Retinal pigment epithelial cell (primary cell): ENCODE results near the gene ATAD3C.
"Not testable (repeated sequence)": the region's sequence is repeated elsewhere in the genome, so short reads cannot be mapped to it uniquely, and the experiment has no call there.

Experiments used
- DNase-seq: peaks from one replicate; pipeline ENCODE4 v3.0.0-alpha.2; 2010; ENCODE audit warnings: low read depth
- H3K4me3 ChIP-seq: 2 replicates; pipeline ENCODE4 v1.5.1; 2011; ENCODE audit warnings: mild to moderate bottlenecking, low read length, control low read depth, moderate library complexity
- TF ChIP-seq, protein P1 (sequence below): conservative IDR thresholded peaks from 2 replicates; pipeline ENCODE4 v1.5.1; 2011; ENCODE audit warnings: low read depth, low read length, control low read depth, inconsistent platforms

The ATAD3C gene

DNA sequence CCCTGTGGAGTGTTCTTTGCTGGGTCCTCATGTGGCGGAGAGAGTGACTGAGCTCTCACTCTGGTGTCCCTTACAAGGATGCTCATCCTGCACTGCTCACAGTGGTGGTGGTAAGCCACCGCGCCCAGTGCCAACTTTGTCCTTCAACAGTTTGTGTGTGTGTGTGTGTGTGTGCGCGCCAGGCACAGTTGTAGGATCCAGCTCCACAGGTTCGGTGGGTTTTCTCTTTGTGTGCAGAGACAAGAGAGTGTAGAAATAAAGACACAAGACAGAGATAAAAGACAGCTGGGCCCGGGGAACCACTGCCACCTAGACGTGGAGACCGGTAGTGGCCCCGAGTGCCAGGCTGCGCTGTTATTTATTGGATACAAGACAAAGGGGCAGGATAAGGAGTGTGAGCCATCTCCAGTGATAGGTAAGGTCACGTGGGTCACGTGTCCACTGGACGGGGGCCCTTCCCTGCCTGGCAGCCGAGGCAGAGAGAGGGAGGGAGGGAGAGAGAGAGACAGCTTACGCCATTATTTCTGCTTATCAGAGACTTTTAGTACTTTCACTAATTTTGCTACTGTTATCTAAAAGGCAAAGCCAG is 55.4 kb downstream of the ATAD3C start:
- not testable (repeated sequence) for DNase-seq, H3K4me3 ChIP-seq
- TF ChIP-seq, protein P1, sequence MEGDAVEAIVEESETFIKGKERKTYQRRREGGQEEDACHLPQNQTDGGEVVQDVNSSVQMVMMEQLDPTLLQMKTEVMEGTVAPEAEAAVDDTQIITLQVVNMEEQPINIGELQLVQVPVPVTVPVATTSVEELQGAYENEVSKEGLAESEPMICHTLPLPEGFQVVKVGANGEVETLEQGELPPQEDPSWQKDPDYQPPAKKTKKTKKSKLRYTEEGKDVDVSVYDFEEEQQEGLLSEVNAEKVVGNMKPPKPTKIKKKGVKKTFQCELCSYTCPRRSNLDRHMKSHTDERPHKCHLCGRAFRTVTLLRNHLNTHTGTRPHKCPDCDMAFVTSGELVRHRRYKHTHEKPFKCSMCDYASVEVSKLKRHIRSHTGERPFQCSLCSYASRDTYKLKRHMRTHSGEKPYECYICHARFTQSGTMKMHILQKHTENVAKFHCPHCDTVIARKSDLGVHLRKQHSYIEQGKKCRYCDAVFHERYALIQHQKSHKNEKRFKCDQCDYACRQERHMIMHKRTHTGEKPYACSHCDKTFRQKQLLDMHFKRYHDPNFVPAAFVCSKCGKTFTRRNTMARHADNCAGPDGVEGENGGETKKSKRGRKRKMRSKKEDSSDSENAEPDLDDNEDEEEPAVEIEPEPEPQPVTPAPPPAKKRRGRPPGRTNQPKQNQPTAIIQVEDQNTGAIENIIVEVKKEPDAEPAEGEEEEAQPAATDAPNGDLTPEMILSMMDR, result peak; percentile 55

DNA sequence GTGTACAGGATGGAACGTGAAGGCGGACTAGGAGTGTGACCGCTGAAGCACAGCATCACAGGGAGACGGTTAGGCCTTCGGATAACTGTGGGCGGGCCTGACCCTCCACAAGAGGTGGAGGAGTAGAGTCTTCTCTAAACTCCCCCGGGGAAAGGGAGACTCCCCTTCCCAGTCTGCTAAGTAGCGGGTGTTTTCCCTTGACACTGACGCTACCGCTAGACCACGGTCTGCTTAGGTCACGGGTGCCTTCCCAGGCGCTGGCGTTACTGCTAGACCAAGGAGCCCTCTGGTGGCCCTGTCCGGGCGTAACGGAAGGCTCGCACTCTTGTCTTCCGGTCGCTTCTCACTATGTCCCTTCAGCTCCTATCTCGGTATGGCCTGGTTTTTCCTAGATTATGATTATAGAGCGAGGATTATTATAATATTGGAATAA is 55.9 kb downstream of the ATAD3C start:
- TF ChIP-seq, protein P1, result peak; percentile 14
- not testable (repeated sequence) for DNase-seq, H3K4me3 ChIP-seq

DNA sequence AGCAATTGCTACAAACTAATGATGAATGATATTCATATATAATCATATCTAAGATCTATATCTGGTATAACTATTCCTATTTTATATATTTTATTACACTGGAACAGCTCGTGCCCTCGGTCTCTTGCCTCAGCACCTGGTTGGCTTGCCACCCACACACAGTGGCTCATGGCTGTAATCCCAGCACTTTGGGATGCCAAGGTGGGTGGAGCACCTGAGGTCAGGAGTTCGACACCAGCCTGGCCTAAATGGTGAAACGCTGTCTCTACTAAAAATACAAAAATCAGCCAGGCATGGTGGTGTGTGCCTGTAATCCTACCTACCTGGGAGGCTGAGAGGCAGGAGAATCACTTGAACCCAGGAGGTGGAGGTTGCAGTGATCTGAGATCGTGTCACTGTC is 56.3 kb downstream of the ATAD3C start:
- not testable (repeated sequence) for H3K4me3 ChIP-seq, DNase-seq

DNA sequence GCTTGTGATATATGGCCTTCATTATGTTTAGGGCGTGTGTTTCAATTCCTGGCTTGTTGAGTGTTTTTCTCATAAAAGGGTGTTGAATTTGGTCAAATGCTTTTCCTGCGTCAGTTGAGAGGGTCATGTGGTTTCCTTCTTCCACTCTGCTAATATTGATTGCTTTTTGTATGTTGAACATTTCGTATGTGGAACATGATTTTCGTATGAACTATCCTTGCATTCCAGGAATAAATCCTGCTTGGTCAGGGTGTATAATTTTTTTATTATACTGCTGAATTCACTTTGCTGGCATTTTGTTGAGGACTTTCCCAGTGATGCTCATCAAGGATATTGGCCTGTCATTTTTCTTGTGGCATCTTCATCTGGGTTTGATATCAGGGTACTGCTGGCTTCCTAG is 57.8 kb downstream of the ATAD3C start:
- TF ChIP-seq, protein P1, result no peak
- DNase-seq, result no peak
- no peak overlapping the region for H3K4me3 ChIP-seq

DNA sequence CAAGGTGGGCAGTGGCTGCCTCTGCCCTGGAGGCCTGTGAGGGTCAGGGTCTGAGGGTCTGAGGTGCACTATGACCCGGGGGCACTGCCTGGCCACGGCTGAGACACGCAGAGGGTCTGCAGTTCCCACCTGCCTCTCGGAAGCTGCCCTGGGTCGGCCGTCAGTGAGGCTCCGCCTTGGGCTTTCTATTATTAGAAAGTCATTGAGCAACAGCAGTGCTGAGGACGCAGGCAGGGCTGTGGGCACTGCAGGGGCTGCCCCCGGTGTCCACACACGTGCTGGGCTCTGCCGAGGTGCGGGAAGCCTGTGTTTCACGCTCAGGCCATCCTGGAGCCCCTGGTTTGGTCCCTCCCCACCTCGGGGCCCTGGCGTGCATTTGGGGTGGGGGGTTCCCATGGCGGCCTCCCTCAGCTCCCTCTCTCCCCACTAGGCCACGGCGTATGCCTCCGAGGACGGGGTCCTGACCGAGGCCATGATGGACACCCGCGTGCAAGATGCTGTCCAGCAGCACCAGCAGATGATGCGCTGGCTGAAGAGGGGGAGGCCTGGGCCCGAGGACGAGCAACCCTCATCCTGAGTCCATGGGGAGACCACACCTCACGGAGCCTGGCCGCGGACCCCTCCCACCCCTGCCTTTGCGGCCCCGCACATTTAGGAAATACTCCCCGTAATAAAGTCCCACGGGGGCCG is 59.4 kb downstream of the ATAD3C start:
- H3K4me3 ChIP-seq, DNase-seq: not testable (repeated sequence)

DNA sequence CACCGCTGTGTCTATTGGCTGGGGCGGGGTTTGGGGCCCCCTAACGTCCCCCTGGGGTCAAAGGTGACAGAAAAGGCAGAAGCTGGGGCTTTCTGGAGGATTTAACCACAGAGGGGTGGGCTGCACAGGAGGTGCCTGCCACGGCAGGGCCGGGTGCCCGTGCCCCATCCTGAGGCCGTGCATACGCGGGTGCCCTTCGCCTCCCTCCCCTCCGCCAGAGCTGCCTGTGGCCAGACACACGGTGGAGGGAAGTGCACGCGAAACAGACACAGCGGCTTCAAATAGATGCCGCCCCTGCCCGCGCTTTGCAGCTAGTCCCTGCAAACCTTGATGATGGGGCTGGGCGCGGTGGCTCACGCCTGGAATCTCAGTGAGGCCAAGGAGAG is 60.0 kb downstream of the ATAD3C start:
- DNase-seq, H3K4me3 ChIP-seq: not testable (repeated sequence)

DNA sequence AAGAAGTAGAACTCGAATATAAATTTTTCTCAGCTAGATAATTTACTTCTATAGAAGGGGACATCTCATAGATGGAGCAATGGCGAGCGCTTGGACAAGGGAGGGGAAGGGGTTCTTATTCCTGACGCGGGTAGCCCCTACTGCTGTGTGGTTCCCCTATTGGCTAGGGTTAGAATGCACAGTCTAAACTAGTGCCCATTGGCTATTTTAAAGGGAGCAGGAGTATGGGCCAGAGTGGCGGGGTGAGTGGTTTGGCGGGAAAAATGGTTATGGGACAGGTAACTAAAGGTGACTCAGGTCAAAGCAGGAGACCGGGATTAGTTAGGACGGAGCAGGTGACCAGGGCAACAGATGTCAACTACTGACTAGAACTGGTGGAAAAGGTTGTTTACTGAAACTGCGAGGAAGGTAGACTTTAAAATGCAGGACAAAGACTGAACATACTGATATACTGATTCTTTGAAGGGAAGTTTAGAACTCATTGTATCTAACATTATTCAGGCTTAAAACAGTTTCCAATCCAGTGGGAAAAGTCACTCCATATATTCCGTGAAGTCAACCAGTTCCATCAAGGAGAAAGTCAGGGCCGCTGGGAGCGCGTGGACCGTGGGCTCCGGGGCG is 61.5 kb downstream of the ATAD3C start:
- H3K4me3 ChIP-seq, result peak overlapping the region; percentile 86
- TF ChIP-seq, protein P1, result no peak
- no peak for DNase-seq

DNA sequence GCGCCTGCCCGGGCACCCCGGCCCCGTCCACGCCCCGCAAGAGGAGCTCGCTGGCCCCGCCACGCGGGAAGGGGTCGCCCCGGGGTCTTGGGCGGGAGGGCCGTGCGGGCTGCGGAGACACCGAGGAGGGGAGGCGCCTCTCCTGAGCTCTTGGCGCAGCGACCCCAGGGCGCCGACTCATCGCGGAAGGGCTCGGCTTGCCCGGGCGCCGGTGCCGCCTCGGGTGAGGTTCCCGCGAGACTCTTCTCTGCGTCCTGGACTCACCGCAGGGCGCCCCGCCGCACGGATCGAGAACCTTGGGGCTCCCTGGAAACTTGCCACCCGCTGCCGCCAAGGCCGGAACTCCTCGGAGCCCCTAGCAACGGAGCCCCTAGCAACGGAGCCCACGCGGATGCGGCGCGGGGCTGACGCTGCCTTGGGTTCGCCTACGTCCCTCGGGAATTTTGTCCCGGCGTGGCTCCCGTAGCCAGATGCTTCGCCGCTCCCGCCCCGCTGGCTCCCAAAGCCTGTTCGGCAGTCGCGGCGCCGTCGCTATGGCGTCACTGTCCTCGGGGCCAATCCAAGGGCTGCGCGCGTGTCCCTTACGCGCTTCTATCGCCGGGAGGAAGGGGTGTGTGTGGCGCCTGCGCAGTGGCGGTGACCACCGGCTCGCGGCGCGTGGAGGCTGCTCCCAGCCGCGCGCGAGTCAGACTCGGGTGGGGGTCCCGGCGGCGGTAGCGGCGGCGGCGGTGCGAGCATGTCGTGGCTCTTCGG is 62.2 kb downstream of the ATAD3C start, which contains the start of gene ATAD3A:
ATAD3A (plus strand) TSS at position 630 of the 753 bp plus-strand sequence; CDS start at position 737, 107 bp downstream.
- DNase-seq, result peak; percentile 88
- TF ChIP-seq, protein P1, result no peak
- H3K4me3 ChIP-seq, result peak within 1 kb of the TSS; percentile 86

DNA sequence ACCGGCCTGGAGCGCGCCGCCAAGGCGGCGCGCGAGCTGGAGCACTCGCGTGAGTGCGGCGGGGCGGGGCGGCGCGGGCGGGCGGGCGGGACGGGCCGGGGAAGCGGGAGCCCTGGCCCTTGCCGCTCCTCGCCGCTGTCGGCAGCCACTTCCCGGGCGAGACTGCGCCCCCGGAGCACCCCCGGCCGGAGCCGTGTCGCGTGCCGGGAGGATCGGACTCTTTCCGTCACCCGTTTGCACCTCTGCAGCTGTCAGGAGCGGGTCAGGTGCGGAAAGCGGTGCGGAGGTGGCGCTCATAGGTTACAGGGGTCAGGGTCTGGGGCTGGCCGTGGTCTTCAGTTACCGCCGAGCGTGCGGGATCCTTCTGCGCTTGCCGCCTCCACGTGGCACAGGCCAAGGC is 62.9 kb downstream of the ATAD3C start:
- DNase-seq, result not testable (repeated sequence)
- peak overlapping the region; percentile 86 for H3K4me3 ChIP-seq

DNA sequence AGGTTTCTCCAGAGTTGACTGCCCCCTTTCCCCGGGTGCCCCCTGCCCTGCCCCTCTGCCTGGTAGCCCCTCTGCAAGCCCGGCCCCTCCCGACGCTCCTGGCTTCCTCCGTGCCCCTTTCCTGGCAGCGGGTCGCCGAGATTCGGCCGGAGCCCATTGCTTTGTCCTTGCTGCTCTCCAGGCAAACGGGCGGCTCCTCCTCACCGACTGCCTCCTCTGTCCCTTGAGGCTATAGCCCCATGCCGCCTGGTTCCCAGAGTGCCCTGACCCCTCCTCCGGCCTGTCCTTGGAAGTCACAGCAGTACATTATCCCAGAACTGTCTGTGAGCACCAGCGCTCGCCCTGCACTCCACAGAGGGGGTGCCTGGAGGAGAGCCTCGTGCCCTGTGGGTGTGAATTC is 64.2 kb downstream of the ATAD3C start:
- DNase-seq, H3K4me3 ChIP-seq: not testable (repeated sequence)

DNA sequence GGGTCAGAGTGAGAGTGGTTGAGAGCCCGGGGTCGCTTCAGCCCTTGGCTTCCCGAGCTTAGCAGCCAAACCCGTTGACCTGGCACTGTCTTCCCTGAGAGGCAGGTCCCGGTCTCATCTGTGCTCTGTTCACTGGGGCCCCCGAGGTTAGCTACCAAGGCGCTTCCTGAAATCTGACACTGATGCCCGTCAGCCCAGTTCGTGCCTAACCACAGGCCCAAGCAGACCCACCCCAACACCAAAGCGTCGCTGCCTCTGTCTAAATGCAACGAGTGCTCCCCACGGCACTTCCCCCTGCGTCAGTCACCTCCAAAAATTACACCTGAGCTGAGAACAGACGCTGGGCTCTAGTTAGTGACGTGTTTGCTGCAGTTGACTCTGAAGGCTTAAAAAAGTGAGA is 64.9 kb downstream of the ATAD3C start:
- DNase-seq, H3K4me3 ChIP-seq: not testable (repeated sequence)

DNA sequence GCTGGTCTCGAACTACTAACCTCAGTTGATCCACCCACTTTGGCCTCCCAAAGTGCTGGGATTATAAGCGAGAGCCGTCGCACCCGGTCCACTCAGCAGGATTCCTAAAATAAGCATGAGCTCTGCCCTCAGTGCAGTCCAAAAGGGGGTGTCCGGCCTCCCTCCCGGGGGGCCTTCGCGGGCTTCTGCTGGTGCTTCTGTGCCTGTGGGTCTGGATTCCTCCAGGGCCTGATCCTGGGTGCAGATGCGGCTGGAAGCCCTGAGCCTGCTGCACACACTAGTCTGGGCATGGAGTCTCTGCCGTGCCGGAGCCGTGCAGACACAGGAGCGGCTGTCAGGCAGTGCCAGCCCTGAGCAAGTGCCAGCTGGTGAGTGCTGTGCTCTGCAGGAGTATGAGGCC is 67.4 kb downstream of the ATAD3C start:
- not testable (repeated sequence) for DNase-seq, H3K4me3 ChIP-seq
